Suppressor macrophage treated with lipopolysaccharide for 4 hours (primary cell): ENCODE measurements around the gene DNA2.
A peak's percentile ranks its signal among the peaks of the same experiment; 100 is the strongest.
"Not testable (repeated sequence)": the region's sequence is repeated elsewhere in the genome, so short reads cannot be mapped to it uniquely, and the experiment has no call there.

ENCODE experiments used
- DNase-seq: peaks from one replicate; pipeline ENCODE4 v3.0.0-alpha.2; 2020

The DNA2 gene

DNA sequence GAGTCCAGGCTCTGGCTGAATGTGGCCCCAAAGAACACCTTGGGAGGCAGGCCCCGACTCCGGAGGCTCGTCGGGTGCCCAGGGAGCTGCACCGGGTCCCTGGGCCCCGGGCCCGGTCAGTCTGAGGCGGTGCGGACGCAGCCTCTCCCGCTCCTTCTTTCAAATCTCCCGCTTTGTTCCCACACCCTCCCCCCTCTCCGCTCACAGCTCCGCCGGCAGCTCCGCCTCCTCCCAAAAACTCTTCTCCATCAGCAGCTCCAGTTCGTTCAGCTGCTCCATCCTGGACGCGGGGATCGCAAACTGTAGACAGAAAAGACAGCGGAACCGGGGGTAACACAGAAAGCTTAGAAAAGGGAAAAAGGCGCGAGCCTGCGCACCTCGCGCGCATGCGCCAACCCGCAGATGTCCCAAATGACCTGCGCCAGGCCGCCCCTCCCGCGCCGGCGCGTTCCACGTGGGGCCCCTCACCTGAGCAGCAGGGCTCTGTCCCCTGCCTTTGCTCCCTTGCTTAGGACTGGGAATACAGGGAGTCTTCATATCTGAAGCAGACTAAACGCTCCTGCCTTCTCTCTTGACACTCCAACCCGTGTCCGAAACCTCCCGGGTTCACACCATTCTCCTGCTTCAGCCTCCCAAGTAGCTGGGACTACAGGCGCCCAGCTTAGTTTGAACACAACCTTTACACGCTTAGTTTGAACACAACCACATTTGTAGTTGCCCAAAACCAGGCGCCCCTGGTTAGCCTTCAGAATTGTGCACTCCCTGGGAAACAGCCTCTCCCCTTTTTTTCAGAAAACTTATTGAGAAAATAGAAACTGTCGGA lies at the start of gene DNA2:
Gene DNA2, minus strand, starts transcription at position 388 of the 823 bp plus-strand sequence. Its CDS starts 109 bp downstream, at position 279.
- peak; percentile 73 for DNase-seq

GRCh38 chr10:68518609-68519008 lies 46.8 kb upstream of the DNA2 start:
- not testable (repeated sequence) for DNase-seq

- no peak for DNase-seq
These were observed 45.4 kb upstream of the DNA2 start for GRCh38 chr10:68517188-68517587.

- no peak for DNase-seq
These were observed 45.0 kb upstream of the DNA2 start for GRCh38 chr10:68516766-68517165.

GRCh38 chr10:68516216-68516615 lies 44.4 kb upstream of the DNA2 start:
- not testable (repeated sequence) for DNase-seq

GRCh38 chr10:68508090-68508489 lies 36.3 kb upstream of the DNA2 start:
- DNase-seq: no peak

GRCh38 chr10:68506411-68506810 lies 34.6 kb upstream of the DNA2 start:
- DNase-seq: no peak

DNA sequence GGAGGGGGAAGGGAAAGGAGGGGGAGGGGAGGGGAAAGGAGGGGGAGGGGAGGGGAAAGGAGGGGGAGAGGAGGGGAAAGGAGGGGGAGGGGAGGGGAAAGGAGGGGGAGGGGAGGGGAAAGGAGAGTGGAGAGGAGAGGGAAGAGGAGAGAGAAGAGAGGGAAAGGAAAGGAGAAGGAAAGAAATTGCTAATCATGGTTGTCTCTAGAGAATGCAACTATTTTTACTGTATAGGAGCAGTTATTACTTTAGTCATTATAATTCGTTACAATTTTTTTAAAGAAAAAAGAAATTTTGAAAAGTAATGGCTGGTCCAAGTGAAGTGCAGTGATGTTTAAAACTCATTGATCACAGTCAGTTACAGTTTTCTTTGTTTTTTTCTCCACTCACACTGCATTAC lies 31.1 kb upstream of the DNA2 start:
- no peak for DNase-seq

- no peak for DNase-seq
These were observed 29.9 kb upstream of the DNA2 start for GRCh38 chr10:68501691-68502090.

- DNase-seq: no peak
These were observed 27.8 kb upstream of the DNA2 start for GRCh38 chr10:68499544-68499943.

DNA sequence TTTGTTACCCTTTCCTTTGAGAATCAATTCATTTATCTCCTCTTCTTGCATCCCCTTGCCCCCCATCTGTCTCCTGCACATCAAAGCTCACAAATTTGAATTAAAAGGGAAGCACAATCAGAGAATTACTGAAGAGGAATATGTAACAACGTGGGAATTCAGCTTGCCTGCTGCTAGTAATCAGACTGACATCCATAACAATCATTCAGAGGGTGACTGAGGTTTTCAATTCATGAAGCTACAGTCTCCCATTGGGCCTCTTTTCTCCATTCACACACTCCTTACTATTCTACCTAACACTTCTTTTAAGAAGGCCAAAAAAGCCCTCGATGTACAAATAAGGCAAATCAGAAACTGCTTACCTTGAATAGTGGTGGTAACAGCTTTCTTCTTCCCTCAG lies 24.3 kb upstream of the DNA2 start:
- no peak for DNase-seq

DNA sequence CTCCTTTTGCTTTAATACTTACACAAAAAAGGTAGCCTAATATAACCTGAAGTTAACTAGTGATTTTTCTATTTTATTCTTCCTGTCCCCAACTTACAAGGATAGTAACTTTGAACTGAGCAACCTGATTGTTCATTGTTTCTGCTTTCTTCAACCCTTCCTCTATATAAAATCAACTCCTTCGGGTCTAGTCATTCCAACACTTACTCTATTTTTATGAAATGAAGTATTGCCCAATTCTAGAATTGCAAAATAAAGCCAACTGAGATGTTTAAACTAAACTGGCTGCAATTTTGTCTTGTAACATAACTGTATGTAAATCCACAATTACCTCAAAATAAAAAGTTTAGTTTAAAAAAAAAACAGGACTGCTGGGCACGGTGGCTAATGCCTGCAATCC lies 20.3 kb upstream of the DNA2 start:
- peak; percentile 63 for DNase-seq

DNA sequence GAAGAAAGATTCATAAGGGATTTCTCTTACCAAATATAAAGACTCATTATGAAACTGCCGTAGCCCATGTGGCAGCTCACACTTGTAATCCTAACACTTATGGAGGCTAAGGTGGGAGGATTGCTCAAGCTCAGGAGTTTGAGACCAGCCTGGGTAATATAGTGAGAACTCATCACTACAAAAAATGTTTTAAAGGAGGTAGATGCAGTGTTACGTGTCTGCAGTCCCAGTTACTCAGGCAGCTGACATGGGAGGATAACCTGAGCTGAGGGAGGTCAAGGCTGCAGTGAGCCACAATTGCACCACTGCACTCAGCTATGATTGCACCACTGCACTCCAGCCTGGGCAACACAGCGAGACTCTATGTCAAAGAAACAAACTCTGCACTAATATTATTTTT lies 18.1 kb upstream of the DNA2 start:
- peak; percentile 72 for DNase-seq

- DNase-seq: no peak
These were observed 2.2 kb upstream of the DNA2 start for GRCh38 chr10:68474021-68474420.

- DNase-seq: no peak
These were observed 649 bp downstream of the DNA2 start for GRCh38 chr10:68471063-68471585.

GRCh38 chr10:68470300-68470699 lies 1.5 kb downstream of the DNA2 start:
- no peak for DNase-seq

DNA sequence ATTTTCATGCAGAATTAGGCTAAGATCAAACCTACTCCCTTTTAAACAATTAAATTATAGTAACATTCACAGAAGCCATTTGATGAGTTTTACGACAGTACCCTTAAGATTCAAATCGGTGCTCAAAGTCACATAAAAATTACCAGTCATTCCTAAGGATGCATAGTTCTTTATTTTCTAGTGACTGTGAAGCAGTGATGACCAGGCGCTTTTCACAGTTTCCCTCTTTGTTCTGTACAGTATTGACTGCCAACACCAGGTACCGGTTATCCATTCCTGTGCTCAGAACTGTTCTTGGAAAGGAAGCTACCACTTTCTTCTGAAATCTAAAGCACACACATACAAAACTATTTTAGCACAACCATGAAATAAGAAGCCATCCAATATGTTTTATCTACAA lies 1.9 kb downstream of the DNA2 start:
- no peak for DNase-seq

DNA sequence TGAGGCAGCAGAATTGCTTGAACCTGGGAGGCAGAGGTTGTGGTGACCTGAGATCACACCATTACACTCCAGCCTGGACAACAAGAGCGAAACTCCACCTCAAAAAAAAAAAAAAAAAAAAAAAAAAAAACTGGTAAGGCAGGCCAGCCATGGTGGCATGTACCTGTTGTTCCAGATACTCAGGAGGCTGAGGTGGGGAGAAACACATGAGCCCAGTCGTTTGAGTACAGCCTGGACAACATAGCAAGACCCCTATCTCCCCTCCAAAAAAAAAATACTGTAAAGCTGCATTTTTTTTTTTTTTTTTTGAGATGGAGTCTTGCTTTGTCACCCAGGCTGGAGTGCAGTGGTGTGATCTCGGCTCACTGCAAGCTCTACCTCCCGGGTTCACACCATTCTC lies 7.0 kb downstream of the DNA2 start:
- not testable (repeated sequence) for DNase-seq

DNA sequence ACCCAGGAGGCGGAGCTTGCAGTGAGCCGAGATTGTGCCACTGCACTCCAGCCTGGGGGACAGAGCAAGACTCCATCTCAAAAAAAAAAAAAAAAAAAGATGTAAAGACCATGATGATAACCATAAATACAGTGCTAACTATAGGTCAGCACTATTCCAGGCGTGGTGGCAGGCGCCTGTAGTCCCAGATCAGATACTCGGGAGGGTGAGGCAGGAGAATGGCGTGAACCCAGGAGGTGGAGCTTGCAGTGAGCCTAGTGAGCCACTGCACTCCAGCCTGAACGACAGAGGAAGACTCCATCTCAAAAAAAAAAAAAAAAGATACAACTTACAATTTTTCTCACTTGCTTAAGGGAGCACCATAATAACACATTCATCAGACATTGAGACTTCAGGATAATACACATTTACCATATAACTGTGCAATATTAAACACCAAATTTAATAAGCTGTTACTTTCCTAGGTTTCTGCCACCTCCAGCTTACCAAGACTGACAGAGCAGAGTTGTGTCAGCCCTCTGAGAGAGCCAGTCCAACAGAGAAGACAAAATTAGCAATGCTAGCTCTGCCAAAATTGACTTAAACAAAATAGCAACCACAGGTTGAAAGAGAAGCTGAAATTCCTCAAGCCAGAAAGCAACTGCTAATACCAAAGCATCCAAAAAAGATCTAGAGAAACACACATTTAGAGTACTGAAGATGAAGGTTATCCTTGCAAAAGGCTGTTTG lies 8.2 kb downstream of the DNA2 start:
- DNase-seq: no peak

DNA sequence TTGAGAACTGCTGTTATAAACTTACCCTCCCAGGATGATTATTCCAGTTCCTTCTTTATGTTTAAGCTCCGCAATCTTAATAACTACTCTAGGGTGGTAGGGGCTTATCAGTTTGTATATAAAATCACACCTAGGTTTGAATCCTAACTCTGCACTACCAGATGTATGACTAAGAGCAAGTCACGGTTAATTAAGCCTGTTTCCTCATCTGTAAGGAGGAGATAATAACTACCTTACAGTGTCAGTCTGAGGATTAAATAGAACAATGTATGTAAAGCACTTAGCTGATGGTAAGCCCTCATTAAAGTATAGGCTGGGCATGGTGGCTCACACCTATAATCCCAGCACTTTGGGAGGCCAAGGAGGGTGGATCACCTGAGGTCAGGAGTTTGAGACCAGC lies 9.2 kb downstream of the DNA2 start:
- no peak for DNase-seq

GRCh38 chr10:68461032-68461431 lies 10.7 kb downstream of the DNA2 start:
- DNase-seq: no peak

GRCh38 chr10:68449698-68450097 lies 22.1 kb downstream of the DNA2 start:
- DNase-seq: not testable (repeated sequence)

GRCh38 chr10:68446179-68446578 lies 25.6 kb downstream of the DNA2 start:
- no peak for DNase-seq

GRCh38 chr10:68442971-68443370 lies 28.8 kb downstream of the DNA2 start:
- DNase-seq: no peak
